Keratinocyte (primary cell): ENCODE data around the gene L1CAM. TPM values are rescaled to one million over a fixed set of nuclear protein-coding genes. Genes with fewer than 3 reads are reported as not detected.

ENCODE experiments used
- DNase-seq: peaks from one replicate; pipeline ENCODE4 v3.0.0-alpha.2; 2011; ENCODE audit warnings: low read depth, missing footprints, low spot score
- FAIRE-seq: peaks from 2 replicates; lab custom pipeline; 2011; peaks lifted over from hg19 to GRCh38; lab: Jason Lieb, UNC
- H2AFZ ChIP-seq: 2 replicates; pipeline ENCODE4 v1.6.0; 2012; ENCODE audit warnings: low read length, control low read depth, inconsistent platforms; ENCODE audit not compliant: control insufficient read depth
- H3K27ac ChIP-seq: 2 replicates; pipeline ENCODE4 v1.5.1; 2011; ENCODE audit warnings: low read length; ENCODE audit not compliant: control insufficient read depth, insufficient read depth
- H3K27me3 ChIP-seq: 3 replicates; pipeline ENCODE4 v1.6.0; 2011; ENCODE audit warnings: low read length; ENCODE audit not compliant: control insufficient read depth, insufficient read depth; ENCODE audit errors: extremely low read depth
- H3K36me3 ChIP-seq, 2 experiments: 2 replicates in 1 of 2; 3 replicates in 1 of 2; pipeline ENCODE4 v1.5.1; 2011; ENCODE audit warnings: low read length in 2 of 2, mild to moderate bottlenecking in 1 of 2; ENCODE audit not compliant: control insufficient read depth in 2 of 2, insufficient read depth in 2 of 2; ENCODE audit errors: extremely low read depth in 1 of 2
- H3K4me1 ChIP-seq: 3 replicates; pipeline ENCODE4 v1.5.1; 2011; ENCODE audit warnings: low read length; ENCODE audit not compliant: control insufficient read depth, insufficient read depth; ENCODE audit errors: extremely low read depth
- H3K4me2 ChIP-seq: 3 replicates; pipeline ENCODE4 v1.6.0; 2011; ENCODE audit warnings: low read depth, low read length; ENCODE audit not compliant: control insufficient read depth, insufficient read depth; ENCODE audit errors: extremely low read depth
- H3K4me3 ChIP-seq, 3 experiments: fragments of 200-600 bp in 1 of 3; sonication (generic) in 1 of 3; 2 replicates in 2 of 3; 3 replicates in 1 of 3; pipeline ENCODE4 v1.5.1; 2011 to 2016; ENCODE audit warnings: low read length in 3 of 3, mild to moderate bottlenecking in 3 of 3, control low read depth in 2 of 3, inconsistent platforms in 1 of 3, low read depth in 1 of 3, mixed read lengths in 1 of 3, mixed run types in 1 of 3, moderate library complexity in 1 of 3; ENCODE audit not compliant: control insufficient read depth in 2 of 3, insufficient read depth in 2 of 3; ENCODE audit errors: extremely low read depth in 1 of 3
- H3K79me2 ChIP-seq: 2 replicates; pipeline ENCODE4 v1.6.0; 2012; ENCODE audit warnings: low read length; ENCODE audit not compliant: control insufficient read depth, insufficient read depth
- H3K9ac ChIP-seq: 3 replicates; pipeline ENCODE4 v1.6.0; 2011; ENCODE audit warnings: low read length; ENCODE audit not compliant: control insufficient read depth, insufficient read depth; ENCODE audit errors: extremely low read depth
- H3K9me1 ChIP-seq: 3 replicates; pipeline ENCODE4 v1.6.0; 2011; ENCODE audit warnings: low read length; ENCODE audit not compliant: control insufficient read depth, insufficient read depth; ENCODE audit errors: extremely low read depth
- H3K9me3 ChIP-seq: 2 replicates; pipeline ENCODE4 v1.5.1; 2012; ENCODE audit warnings: low read depth, low read length; ENCODE audit not compliant: control insufficient read depth
- H4K20me1 ChIP-seq: 3 replicates; pipeline ENCODE4 v1.6.0; 2011; ENCODE audit warnings: low read length; ENCODE audit not compliant: control insufficient read depth, insufficient read depth; ENCODE audit errors: extremely low read depth
- CTCF ChIP-seq, 3 experiments: IDR thresholded peaks in 1 of 3; conservative IDR thresholded peaks in 1 of 3; optimal IDR thresholded peaks in 1 of 3; 2 replicates in 2 of 3; 3 replicates in 1 of 3; pipeline versions ENCODE3 to v1.5.1; 2011; ENCODE audit warnings: low read length in 3 of 3, mild to moderate bottlenecking in 3 of 3, moderate library complexity in 2 of 3, control low read depth in 1 of 3, inconsistent platforms in 1 of 3; ENCODE audit not compliant: insufficient read depth in 2 of 3; ENCODE audit errors: extremely low read depth in 1 of 3
- EZH2 ChIP-seq: IDR thresholded peaks from one replicate; pipeline ENCODE4 v1.6.1; 2012; ENCODE audit warnings: inconsistent platforms, mild to moderate bottlenecking, low read length, moderate library complexity
- dilution Hi-C: fragments of 300-500 bp; cut with MboI; formaldehyde crosslinking; loops from one replicate; pipeline ENCODE4 v1.7.0; 2020; ENCODE audit warnings: low sequenced_read_pairs; ENCODE audit not compliant: extremely low pct_ligation_motif_present
- polyA plus RNA-seq, 5 experiments: library from polyadenylated mRNA; depleted of rRNA in 3 of 5; stranded (reverse) in 3 of 5; stranded (forward) in 1 of 5; unstranded in 1 of 5; fragments of >200 nt; gene quantifications; 1 replicate in 1 of 5; 2 replicates in 3 of 5; 3 replicates in 1 of 5; pipeline versions ENCODE4 v1.2.1 to v1.2.3, GENCODE V29; 2011 to 2012; ENCODE audit warnings: missing spikeins in 2 of 5, low read depth in 1 of 5, low replicate concordance in 1 of 5

L1CAM gene
- polyA plus RNA-seq, 1 donor (not counting 4 experiments of a cell fraction or from before 2014, with no cell fraction given) = 18.2 TPM

GRCh38 chrX:153836921-153837320 lies 49.1 kb downstream of the L1CAM start:
- Histone ChIP-seq H4K20me1 (no peaks in the 10 kb centered on the region), H3K4me1 (no peaks in the 10 kb centered on the region), H3K27ac (no peak overlapping the region), H3K4me2 (no peak overlapping the region), H3K9me3 (no peaks in the 10 kb centered on the region), H3K36me3 (no peaks in the 10 kb centered on the region), H3K9me1 (no peaks in the 10 kb centered on the region), H3K27me3 (peaks cover 9% of the 10 kb centered on the region), H3K9ac (no peak overlapping the region), H3K79me2 (no peaks in the 10 kb centered on the region), H3K4me3 (no peak overlapping the region), H2AFZ (no peak overlapping the region)
- DNase-seq = no peak
- no peak for FAIRE-seq
- TF ChIP-seq CTCF (optimal IDR thresholded peaks at IDR 0.05 in 1 of 3, IDR thresholded peaks at IDR 0.05 in 1 of 3, conservative IDR thresholded peaks at IDR 0.05 in 1 of 3; ENCODE audit: extremely low read depth in 1 of 3, insufficient read depth in 2 of 3, low read length in 3 of 3) (no peak), EZH2 (no peak)
- dilution Hi-C loops = no loop called here

GRCh38 chrX:153832728-153833127 lies 53.2 kb downstream of the L1CAM start:
- peaks cover 45% of the 10 kb centered on the region for H3K27me3 ChIP-seq
- dilution Hi-C loops = no loop called here
- no peaks in the 10 kb centered on the region for H3K4me1 ChIP-seq
- H3K9me1 ChIP-seq = no peaks in the 10 kb centered on the region
- TF ChIP-seq CTCF (optimal IDR thresholded peaks at IDR 0.05 in 1 of 3, IDR thresholded peaks at IDR 0.05 in 1 of 3, conservative IDR thresholded peaks at IDR 0.05 in 1 of 3; ENCODE audit: extremely low read depth in 1 of 3, insufficient read depth in 2 of 3, low read length in 3 of 3) (no peak), EZH2 (no peak)
- H4K20me1 ChIP-seq = no peaks in the 10 kb centered on the region
- H3K9ac ChIP-seq = no peak overlapping the region
- no peak overlapping the region for H3K4me2 ChIP-seq
- no peaks in the 10 kb centered on the region for H3K79me2 ChIP-seq
- DNase-seq (no peak), FAIRE-seq (no peak)
- H3K4me3 ChIP-seq = no peak overlapping the region
- H2AFZ ChIP-seq = no peak overlapping the region
- H3K27ac ChIP-seq = no peak overlapping the region
- no peaks in the 10 kb centered on the region for H3K36me3 ChIP-seq
- H3K9me3 ChIP-seq = no peaks in the 10 kb centered on the region
